ENCODE measurements around the gene GABRG3. TPM values are rescaled to one million over a fixed set of nuclear protein-coding genes. Genes with fewer than 3 reads are reported as not detected.

GABRG3 gene
- polyA plus RNA-seq, 2 of the 4 experiments (the other 2 are of a cell fraction) = 0.08 to 0.18 TPM

GRCh38 chr15:27422997-27423396 lies 452.0 kb downstream of the GABRG3 start:
- FAIRE-seq (no peak), ATAC-seq (no peak), DNase-seq (ENCODE audit: low read depth in 1 of 2, low spot score in 1 of 2) (no peak)
- TF ChIP-seq FOSB (CRISPR knock-in tag; IDR thresholded peaks at IDR 0.05) (no peak), BCL3 (IDR thresholded peaks at IDR 0.05) (no peak), ATOH8 (CRISPR knock-in tag; IDR thresholded peaks at IDR 0.05; ENCODE audit: low read depth) (no peak), POLR2A (IDR thresholded peaks at IDR 0.05; ENCODE audit: low read length) (no peak), RFX5 (IDR thresholded peaks at IDR 0.05) (no peak), FOSL2 (IDR thresholded peaks at IDR 0.05) (no peak), FOSL2 (CRISPR knock-in tag; IDR thresholded peaks at IDR 0.05) (no peak), JUN (IDR thresholded peaks at IDR 0.05) (no peak), NR3C1 (IDR thresholded peaks at IDR 0.05) (no peak), JUNB (IDR thresholded peaks at IDR 0.05) (no peak), E2F6 (IDR thresholded peaks at IDR 0.05; ENCODE audit: borderline replicate concordance, low read depth) (no peak), GATA3 (IDR thresholded peaks at IDR 0.05; ENCODE audit: borderline replicate concordance) (no peak), ZC3H11A (IDR thresholded peaks at IDR 0.05) (no peak), CBX2 (IDR thresholded peaks at IDR 0.05; ENCODE audit: borderline replicate concordance, low read depth) (no peak), CTCF (IDR thresholded peaks at IDR 0.05) (no peak), HEYL (CRISPR knock-in tag; IDR thresholded peaks at IDR 0.05) (no peak), HOXB13 (CRISPR knock-in tag; IDR thresholded peaks at IDR 0.05; ENCODE audit: low read depth) (no peak), SMC3 (IDR thresholded peaks at IDR 0.05) (no peak), KDM5A (IDR thresholded peaks at IDR 0.05) (no peak), FOXS1 (CRISPR knock-in tag; IDR thresholded peaks at IDR 0.05) (no peak)
- no peaks in the 10 kb centered on the region for H3K4me1 ChIP-seq
- no peak overlapping the region for H3K4me2 ChIP-seq
- no peaks in the 10 kb centered on the region for H3K9me3 ChIP-seq
- no peak overlapping the region for H3K27ac ChIP-seq
- CTCF ChIA-PET = interaction anchor here (1.2 kb wide), 1 partner anchor 534 kb away, joined by 3 read pairs; no protein-coding TSS in a partner anchor
- no peak overlapping the region for H3K4me3 ChIP-seq
- POLR2A ChIA-PET = no interaction called here

- no peak overlapping the region for H3K27ac ChIP-seq
- no peak overlapping the region for H3K4me3 ChIP-seq
- H3K4me2 ChIP-seq = no peak overlapping the region
- ATAC-seq = no peak
- ChIA-PET CTCF (no interaction called here), POLR2A (no interaction called here)
- peaks cover 18% of the 10 kb centered on the region; the same call in 1 of the 3 replicates for H3K9me3 ChIP-seq
- TF ChIP-seq KDM5A (IDR thresholded peaks at IDR 0.05) (no peak), HEYL (CRISPR knock-in tag; IDR thresholded peaks at IDR 0.05) (no peak), PHF8 (IDR thresholded peaks at IDR 0.05; ENCODE audit: borderline replicate concordance, low read depth) (no peak), BHLHE40 (IDR thresholded peaks at IDR 0.05; ENCODE audit: low read depth, low read length) (no peak), CBX2 (IDR thresholded peaks at IDR 0.05; ENCODE audit: borderline replicate concordance, low read depth) (no peak), TP53 (CRISPR knock-in tag; IDR thresholded peaks at IDR 0.05) (no peak), CTCF (IDR thresholded peaks at IDR 0.05) (no peak), ZNF302 (CRISPR knock-in tag; IDR thresholded peaks at IDR 0.05) (no peak), FOSB (CRISPR knock-in tag; IDR thresholded peaks at IDR 0.05) (no peak), RFX5 (IDR thresholded peaks at IDR 0.05) (no peak), RARB (CRISPR knock-in tag; IDR thresholded peaks at IDR 0.05) (no peak), MYC (IDR thresholded peaks at IDR 0.05; ENCODE audit: borderline replicate concordance, low read length) (no peak), HES2 (IDR thresholded peaks at IDR 0.05) (no peak)
- no peak for DNase-seq (ENCODE audit: low read depth in 1 of 2, low spot score in 1 of 2)
- no peak for FAIRE-seq
- H3K4me1 ChIP-seq = no peaks in the 10 kb centered on the region
- 28% methylated on average over 1 of the region's 1 CpG for WGBS (ENCODE audit: missing lambda C conversion rate)
Measured at GRCh38 chr15:27426805-27427204, 455.8 kb downstream of the GABRG3 start.
